Astrocyte (in vitro differentiated cells and primary cell): ENCODE results near the gene TBC1D16. TPM values are rescaled to one million over a fixed set of nuclear protein-coding genes. Genes with fewer than 3 reads are reported as not detected.

Source experiments
- DNase-seq: peaks from one replicate; pipeline ENCODE4 v3.0.0-alpha.2; 2010; ENCODE audit warnings: low read depth
- FAIRE-seq: peaks from 2 replicates; lab custom pipeline; 2011; peaks lifted over from hg19 to GRCh38; lab: Jason Lieb, UNC
- H2AFZ ChIP-seq: 2 replicates; pipeline ENCODE4 v1.6.0; 2012; ENCODE audit warnings: low read depth, low read length, inconsistent platforms
- H3K27ac ChIP-seq: 2 replicates; pipeline ENCODE4 v1.5.1; 2011; ENCODE audit warnings: low read depth, low read length, inconsistent platforms
- H3K27me3 ChIP-seq: 2 replicates; pipeline ENCODE4 v1.6.0; 2011; ENCODE audit warnings: low read length, inconsistent platforms; ENCODE audit not compliant: insufficient read depth
- H3K36me3 ChIP-seq: 2 replicates; pipeline ENCODE4 v1.5.1; 2011; ENCODE audit warnings: low read length, inconsistent platforms; ENCODE audit not compliant: insufficient read depth
- H3K4me1 ChIP-seq: 2 replicates; pipeline ENCODE4 v1.5.1; 2011; ENCODE audit warnings: low read length, inconsistent platforms; ENCODE audit not compliant: insufficient read depth
- H3K4me2 ChIP-seq: 2 replicates; pipeline ENCODE4 v1.6.0; 2012; ENCODE audit warnings: low read length, inconsistent platforms
- H3K4me3 ChIP-seq: 2 replicates; pipeline ENCODE4 v1.5.1; 2011; ENCODE audit warnings: low read depth, mild to moderate bottlenecking, low read length, inconsistent platforms; ENCODE audit not compliant: insufficient read depth
- H3K79me2 ChIP-seq: 2 replicates; pipeline ENCODE4 v1.6.0; 2012; ENCODE audit warnings: mild to moderate bottlenecking, low read length, inconsistent platforms; ENCODE audit not compliant: insufficient read depth
- H3K9ac ChIP-seq: 2 replicates; pipeline ENCODE4 v1.6.0; 2012; ENCODE audit warnings: mild to moderate bottlenecking, low read length, inconsistent platforms
- H3K9me3 ChIP-seq: 2 replicates; pipeline ENCODE4 v1.5.1; 2012; ENCODE audit warnings: low read depth, mild to moderate bottlenecking, low read length, inconsistent platforms; ENCODE audit not compliant: insufficient read depth
- H4K20me1 ChIP-seq: 2 replicates; pipeline ENCODE4 v1.6.0; 2012; ENCODE audit warnings: low read length, inconsistent platforms; ENCODE audit not compliant: insufficient read depth
- H3K27ac Mint-ChIP-seq: one replicate; pipeline ENCODE4 v1.8.0; 2021; ENCODE audit warnings: mild to moderate bottlenecking, mixed read lengths; ENCODE audit not compliant: unreplicated experiment
- H3K27me3 Mint-ChIP-seq: one replicate; pipeline ENCODE4 v1.8.0; 2021; ENCODE audit warnings: low read depth, mixed read lengths; ENCODE audit not compliant: unreplicated experiment
- H3K36me3 Mint-ChIP-seq: one replicate; pipeline ENCODE4 v1.8.0; 2021; ENCODE audit warnings: low read depth, mixed read lengths; ENCODE audit not compliant: unreplicated experiment
- H3K4me1 Mint-ChIP-seq: one replicate; pipeline ENCODE4 v1.8.0; 2021; ENCODE audit warnings: low read depth, mixed read lengths; ENCODE audit not compliant: unreplicated experiment
- H3K4me3 Mint-ChIP-seq: one replicate; pipeline ENCODE4 v1.8.0; 2021; ENCODE audit warnings: mild to moderate bottlenecking, moderate library complexity, mixed read lengths; ENCODE audit not compliant: unreplicated experiment
- H3K9me3 Mint-ChIP-seq: one replicate; pipeline ENCODE4 v1.8.0; 2021; ENCODE audit warnings: mild to moderate bottlenecking, mixed read lengths; ENCODE audit not compliant: unreplicated experiment
- EZH2 ChIP-seq: IDR thresholded peaks from 2 replicates; pipeline ENCODE4 v1.6.1; 2012; ENCODE audit warnings: mild to moderate bottlenecking, low read length, inconsistent platforms; ENCODE audit not compliant: insufficient read depth
- total RNA-seq: library from RNA; stranded (reverse); gene quantifications from 2 replicates; pipeline ENCODE4 v1.2.1, GENCODE V29; 2021
- TF ChIP-seq, protein P1 (sequence below): IDR thresholded peaks from 2 replicates; pipeline ENCODE4 v1.5.1; 2011; ENCODE audit warnings: low read depth, mild to moderate bottlenecking, inconsistent platforms, low read length, moderate library complexity; ENCODE audit not compliant: insufficient read depth

TBC1D16 gene
- total RNA-seq, 1 donor from 2014 or later = 37.6 TPM

DNA sequence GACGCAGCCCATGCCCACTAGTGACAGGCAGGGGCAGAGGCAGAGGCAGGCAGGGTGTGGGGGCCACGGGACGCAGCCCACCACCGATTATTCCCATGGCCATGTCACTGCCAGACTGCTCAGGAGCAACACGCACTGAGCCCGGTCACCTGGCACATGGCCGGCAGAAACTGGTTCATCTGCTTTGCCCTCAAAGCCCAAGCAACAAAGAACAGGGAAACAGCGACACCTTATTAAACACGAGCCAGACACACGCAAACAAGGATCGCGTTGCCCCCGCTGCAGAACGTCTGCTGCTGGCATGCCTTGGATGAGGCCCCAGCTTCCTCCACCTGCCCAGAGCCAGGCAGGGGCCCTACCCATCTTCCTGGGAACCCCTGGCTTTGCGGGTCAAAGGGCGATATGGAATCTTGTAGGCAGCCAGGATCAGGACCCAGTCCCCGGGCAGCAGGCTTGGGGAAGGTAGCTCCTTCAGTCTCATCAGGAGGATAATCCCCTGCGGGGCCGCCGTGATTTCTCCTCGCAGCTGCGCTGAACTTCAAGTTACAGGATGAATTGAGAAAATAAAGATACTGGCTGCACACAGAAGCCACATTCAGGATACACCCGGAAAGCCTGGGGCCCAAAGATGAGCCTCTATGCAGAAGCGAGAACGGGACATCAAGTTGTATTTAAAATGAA is 4.8 kb downstream of the TBC1D16 start:
- Histone ChIP-seq H3K79me2 (peaks cover 86% of the 10 kb centered on the region), H3K27me3 (no peaks in the 10 kb centered on the region), H4K20me1 (peaks cover 87% of the 10 kb centered on the region), H3K4me2 (no peak overlapping the region), H3K9ac (no peak overlapping the region), H2AFZ (no peak overlapping the region), H3K36me3 (no peaks in the 10 kb centered on the region), H3K27ac (no peak overlapping the region), H3K4me1 (peaks cover 22% of the 10 kb centered on the region), H3K9me3 (no peaks in the 10 kb centered on the region), H3K4me3 (no peak overlapping the region)
- Mint-ChIP-seq H3K4me1 (peaks cover 23% of the 10 kb centered on the region), H3K27ac (no peak overlapping the region), H3K9me3 (no peaks in the 10 kb centered on the region), H3K27me3 (no peaks in the 10 kb centered on the region), H3K36me3 (no peaks in the 10 kb centered on the region), H3K4me3 (no peak overlapping the region)
- no peak for TF ChIP-seq EZH2
- TF ChIP-seq, protein P1, sequence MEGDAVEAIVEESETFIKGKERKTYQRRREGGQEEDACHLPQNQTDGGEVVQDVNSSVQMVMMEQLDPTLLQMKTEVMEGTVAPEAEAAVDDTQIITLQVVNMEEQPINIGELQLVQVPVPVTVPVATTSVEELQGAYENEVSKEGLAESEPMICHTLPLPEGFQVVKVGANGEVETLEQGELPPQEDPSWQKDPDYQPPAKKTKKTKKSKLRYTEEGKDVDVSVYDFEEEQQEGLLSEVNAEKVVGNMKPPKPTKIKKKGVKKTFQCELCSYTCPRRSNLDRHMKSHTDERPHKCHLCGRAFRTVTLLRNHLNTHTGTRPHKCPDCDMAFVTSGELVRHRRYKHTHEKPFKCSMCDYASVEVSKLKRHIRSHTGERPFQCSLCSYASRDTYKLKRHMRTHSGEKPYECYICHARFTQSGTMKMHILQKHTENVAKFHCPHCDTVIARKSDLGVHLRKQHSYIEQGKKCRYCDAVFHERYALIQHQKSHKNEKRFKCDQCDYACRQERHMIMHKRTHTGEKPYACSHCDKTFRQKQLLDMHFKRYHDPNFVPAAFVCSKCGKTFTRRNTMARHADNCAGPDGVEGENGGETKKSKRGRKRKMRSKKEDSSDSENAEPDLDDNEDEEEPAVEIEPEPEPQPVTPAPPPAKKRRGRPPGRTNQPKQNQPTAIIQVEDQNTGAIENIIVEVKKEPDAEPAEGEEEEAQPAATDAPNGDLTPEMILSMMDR = no peak
- FAIRE-seq = no peak
- no peak for DNase-seq

DNA sequence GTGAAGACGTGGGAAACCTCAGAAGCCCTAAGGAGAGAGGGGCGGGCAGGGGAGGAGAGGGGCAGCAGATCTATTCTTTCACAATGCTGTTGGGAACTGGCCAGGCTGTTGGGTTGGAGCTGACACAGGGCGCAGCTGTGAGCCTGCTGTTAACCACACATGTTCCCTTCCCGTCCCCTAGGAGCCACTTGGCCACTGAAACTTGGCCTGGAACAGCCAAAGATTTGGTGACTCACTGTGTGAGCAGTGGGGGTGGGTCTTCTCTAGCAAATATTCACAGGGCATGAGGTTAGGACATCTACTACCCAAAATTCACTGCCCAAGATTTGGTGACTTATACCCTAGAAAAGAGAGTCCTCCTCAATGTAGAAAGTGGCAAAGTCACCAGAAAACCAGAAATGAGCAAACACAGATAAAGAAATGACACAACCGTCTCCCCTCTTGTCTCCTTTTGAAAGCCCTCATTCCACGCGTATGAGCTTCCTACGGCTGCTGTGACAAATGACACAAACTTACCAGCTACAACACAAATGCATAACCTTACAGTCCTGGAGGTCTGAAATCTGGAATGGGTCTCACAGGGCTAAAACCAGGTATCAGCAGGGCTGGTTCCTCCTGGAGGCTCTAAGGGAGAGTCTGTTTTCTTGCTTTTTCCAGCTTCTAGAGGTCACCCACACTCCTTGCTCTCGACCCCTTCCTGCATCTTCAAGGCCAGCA is 6.3 kb downstream of the TBC1D16 start:
- Mint-ChIP-seq H3K4me3 (peak overlapping the region; percentile 37), H3K9me3 (no peaks in the 10 kb centered on the region), H3K4me1 (peaks cover 21% of the 10 kb centered on the region), H3K27me3 (no peaks in the 10 kb centered on the region), H3K27ac (no peak overlapping the region), H3K36me3 (peaks cover 1% of the 10 kb centered on the region)
- no peak overlapping the region for H3K27ac ChIP-seq
- DNase-seq (peak; percentile 64), FAIRE-seq (no peak)
- peaks cover 93% of the 10 kb centered on the region for H3K79me2 ChIP-seq
- H3K36me3 ChIP-seq = no peaks in the 10 kb centered on the region
- H3K4me2 ChIP-seq = peak overlapping the region; percentile 62
- no peak for TF ChIP-seq EZH2
- TF ChIP-seq, protein P1 = no peak
- peaks cover 18% of the 10 kb centered on the region for H3K4me1 ChIP-seq
- H4K20me1 ChIP-seq = peaks cover 98% of the 10 kb centered on the region
- no peaks in the 10 kb centered on the region for H3K27me3 ChIP-seq
- no peak overlapping the region for H2AFZ ChIP-seq
- H3K9ac ChIP-seq = no peak overlapping the region
- no peaks in the 10 kb centered on the region for H3K9me3 ChIP-seq
- no peak overlapping the region for H3K4me3 ChIP-seq

DNA sequence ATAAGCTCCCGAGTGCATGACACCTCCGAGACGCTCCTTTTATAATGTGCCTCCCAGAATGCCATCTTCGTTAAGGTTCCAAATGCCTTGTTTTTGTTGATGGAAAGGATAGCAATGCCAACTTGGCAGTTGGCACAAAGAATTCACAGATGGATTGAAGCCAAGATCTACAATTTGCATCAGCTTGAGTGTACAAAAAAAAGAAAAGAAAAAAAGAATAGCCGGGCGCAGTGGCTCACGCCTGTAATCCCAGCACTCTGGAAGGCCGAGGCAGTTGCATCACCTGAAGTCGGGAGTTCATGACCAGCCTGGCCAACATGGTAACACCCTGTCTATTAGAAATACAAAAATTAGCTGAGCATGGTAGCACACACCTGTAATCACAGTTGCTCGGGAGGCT is 7.6 kb downstream of the TBC1D16 start:
- no peak overlapping the region for H3K4me3 ChIP-seq
- Mint-ChIP-seq H3K27ac (no peak overlapping the region), H3K36me3 (peaks cover 1% of the 10 kb centered on the region), H3K4me1 (peaks cover 15% of the 10 kb centered on the region), H3K27me3 (no peaks in the 10 kb centered on the region), H3K4me3 (no peak overlapping the region), H3K9me3 (no peaks in the 10 kb centered on the region)
- no peak for TF ChIP-seq EZH2
- TF ChIP-seq, protein P1 = no peak
- H3K4me1 ChIP-seq = peaks cover 17% of the 10 kb centered on the region
- no peak overlapping the region for H3K4me2 ChIP-seq
- no peaks in the 10 kb centered on the region for H3K27me3 ChIP-seq
- H3K9me3 ChIP-seq = no peaks in the 10 kb centered on the region
- no peaks in the 10 kb centered on the region for H3K36me3 ChIP-seq
- DNase-seq = no peak
- H3K79me2 ChIP-seq = peaks cover 89% of the 10 kb centered on the region
- no peak overlapping the region for H2AFZ ChIP-seq
- H3K27ac ChIP-seq = no peak overlapping the region
- H3K9ac ChIP-seq = no peak overlapping the region
- FAIRE-seq = no peak
- peaks cover 92% of the 10 kb centered on the region for H4K20me1 ChIP-seq
